ENCODE measurements around the gene USP15.
A peak's percentile ranks its signal among the peaks of the same experiment; 100 is the strongest.

The USP15 gene

DNA sequence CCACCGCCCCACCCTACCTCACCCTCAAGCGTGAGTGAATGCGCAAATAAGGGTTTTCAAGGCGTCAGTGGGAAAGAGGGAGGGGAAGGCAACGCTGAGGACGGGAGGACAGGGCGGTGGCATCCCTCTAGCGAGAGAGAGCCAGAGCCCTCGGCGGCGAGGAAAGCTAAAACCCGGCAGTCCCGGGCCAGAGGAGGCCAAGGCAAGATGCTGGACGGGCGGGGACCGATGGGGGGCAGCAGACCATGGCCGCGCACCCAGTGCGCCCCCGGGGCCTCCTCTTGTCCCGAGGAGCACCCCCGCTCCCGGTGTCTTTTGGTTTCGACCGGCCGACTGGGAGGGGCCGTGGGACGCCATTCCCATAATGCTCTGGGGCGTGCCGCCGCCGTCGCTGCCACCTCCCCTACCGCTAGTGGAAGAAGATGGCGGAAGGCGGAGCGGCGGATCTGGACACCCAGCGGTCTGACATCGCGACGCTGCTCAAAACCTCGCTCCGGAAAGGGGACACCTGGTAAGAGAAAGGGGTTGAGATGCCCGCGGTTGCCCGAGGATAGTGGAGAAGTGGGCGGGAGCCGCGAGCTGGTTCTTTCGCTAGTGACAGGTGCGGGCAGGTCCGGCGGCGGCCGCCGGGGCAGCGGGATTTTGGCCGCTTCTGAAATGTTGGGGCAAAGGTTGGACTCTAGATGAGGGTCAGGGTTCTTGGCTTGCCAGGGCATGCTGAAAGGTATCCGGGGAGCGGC lies at the start of gene USP15 (continued):
- TF ChIP-seq GLI4 (tag by site-specific recombination; IDR thresholded peaks at IDR 0.05) (peak; percentile 64; the same call in 1 of the 2 replicates), ZNF529 (tag by site-specific recombination; IDR thresholded peaks at IDR 0.05; ENCODE audit: insufficient replicate concordance) (no peak), MYNN (tag by site-specific recombination; IDR thresholded peaks at IDR 0.05; ENCODE audit: borderline replicate concordance) (0 out of 2 replicates have a peak, but pooled peaks have one; percentile 46), ZNF514 (tag by site-specific recombination; IDR thresholded peaks at IDR 0.05) (no peak), ZNF341 (tag by site-specific recombination; IDR thresholded peaks at IDR 0.05; ENCODE audit: low read depth) (peak; percentile 65), ZNF211 (tag by site-specific recombination; IDR thresholded peaks at IDR 0.05; ENCODE audit: low read depth) (no peak), GLIS1 (tag by site-specific recombination; IDR thresholded peaks at IDR 0.05) (peak; percentile 67), ZIC2 (tag by site-specific recombination; IDR thresholded peaks at IDR 0.05) (peak; percentile 31; the same call in 1 of the 2 replicates), ZNF658 (tag by site-specific recombination; IDR thresholded peaks at IDR 0.05) (no peak), ZSCAN23 (tag by site-specific recombination; IDR thresholded peaks at IDR 0.05) (peak; percentile 83; the same call in 1 of the 2 replicates), ZNF555 (tag by site-specific recombination; conservative IDR thresholded peaks at IDR 0.05) (no peak), PRDM1 (tag by site-specific recombination; IDR thresholded peaks at IDR 0.05) (peak; percentile 22; the same call in 1 of the 2 replicates), ZNF155 (tag by site-specific recombination; IDR thresholded peaks at IDR 0.05) (no peak), ZNF629 (tag by site-specific recombination; IDR thresholded peaks at IDR 0.05) (peak; percentile 86), ZNF473 (tag by site-specific recombination; IDR thresholded peaks at IDR 0.05) (no peak), MEIS1 (CRISPR knock-in tag; IDR thresholded peaks at IDR 0.05; ENCODE audit: borderline replicate concordance) (no peak), ZNF132 (tag by site-specific recombination; IDR thresholded peaks at IDR 0.05; ENCODE audit: borderline replicate concordance) (no peak), ZNF416 (tag by site-specific recombination; IDR thresholded peaks at IDR 0.05) (no peak), EGR2 (tag by site-specific recombination; IDR thresholded peaks at IDR 0.05; ENCODE audit: low read depth) (peak; percentile 83), KLF9 (tag by site-specific recombination; IDR thresholded peaks at IDR 0.05; ENCODE audit: low read depth) (peak; percentile 70; the same call in 1 of the 2 replicates), OSR2 (tag by site-specific recombination; IDR thresholded peaks at IDR 0.05) (no peak)
- TF ChIP-seq, protein P1, sequence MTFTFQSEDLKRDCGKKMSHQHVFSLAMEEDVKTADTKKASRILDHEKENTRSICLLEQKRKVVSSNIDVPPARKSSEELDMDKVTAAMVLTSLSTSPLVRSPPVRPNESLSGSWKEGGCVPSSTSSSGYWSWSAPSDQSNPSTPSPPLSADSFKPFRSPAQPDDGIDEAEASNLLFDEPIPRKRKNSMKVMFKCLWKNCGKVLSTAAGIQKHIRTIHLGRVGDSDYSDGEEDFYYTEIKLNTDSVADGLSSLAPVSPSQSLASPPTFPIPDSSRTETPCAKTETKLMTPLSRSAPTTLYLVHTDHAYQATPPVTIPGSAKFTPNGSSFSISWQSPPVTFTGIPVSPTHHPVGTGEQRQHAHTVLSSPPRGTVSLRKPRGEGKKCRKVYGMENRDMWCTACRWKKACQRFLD (tag by site-specific recombination; IDR thresholded peaks at IDR 0.05), result no peak
- TF ChIP-seq, protein P2, sequence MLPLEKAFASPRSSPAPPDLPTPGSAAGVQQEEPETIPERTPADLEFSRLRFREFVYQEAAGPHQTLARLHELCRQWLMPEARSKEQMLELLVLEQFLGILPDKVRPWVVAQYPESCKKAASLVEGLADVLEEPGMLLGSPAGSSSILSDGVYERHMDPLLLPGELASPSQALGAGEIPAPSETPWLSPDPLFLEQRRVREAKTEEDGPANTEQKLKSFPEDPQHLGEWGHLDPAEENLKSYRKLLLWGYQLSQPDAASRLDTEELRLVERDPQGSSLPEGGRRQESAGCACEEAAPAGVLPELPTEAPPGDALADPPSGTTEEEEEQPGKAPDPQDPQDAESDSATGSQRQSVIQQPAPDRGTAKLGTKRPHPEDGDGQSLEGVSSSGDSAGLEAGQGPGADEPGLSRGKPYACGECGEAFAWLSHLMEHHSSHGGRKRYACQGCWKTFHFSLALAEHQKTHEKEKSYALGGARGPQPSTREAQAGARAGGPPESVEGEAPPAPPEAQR (tag by site-specific recombination; IDR thresholded peaks at IDR 0.05), result no peak
- TF ChIP-seq, protein P3, sequence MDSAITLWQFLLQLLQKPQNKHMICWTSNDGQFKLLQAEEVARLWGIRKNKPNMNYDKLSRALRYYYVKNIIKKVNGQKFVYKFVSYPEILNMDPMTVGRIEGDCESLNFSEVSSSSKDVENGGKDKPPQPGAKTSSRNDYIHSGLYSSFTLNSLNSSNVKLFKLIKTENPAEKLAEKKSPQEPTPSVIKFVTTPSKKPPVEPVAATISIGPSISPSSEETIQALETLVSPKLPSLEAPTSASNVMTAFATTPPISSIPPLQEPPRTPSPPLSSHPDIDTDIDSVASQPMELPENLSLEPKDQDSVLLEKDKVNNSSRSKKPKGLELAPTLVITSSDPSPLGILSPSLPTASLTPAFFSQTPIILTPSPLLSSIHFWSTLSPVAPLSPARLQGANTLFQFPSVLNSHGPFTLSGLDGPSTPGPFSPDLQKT (IDR thresholded peaks at IDR 0.05; ENCODE audit: borderline replicate concordance, low read depth, low read length), result no peak
- TF ChIP-seq, protein P4, sequence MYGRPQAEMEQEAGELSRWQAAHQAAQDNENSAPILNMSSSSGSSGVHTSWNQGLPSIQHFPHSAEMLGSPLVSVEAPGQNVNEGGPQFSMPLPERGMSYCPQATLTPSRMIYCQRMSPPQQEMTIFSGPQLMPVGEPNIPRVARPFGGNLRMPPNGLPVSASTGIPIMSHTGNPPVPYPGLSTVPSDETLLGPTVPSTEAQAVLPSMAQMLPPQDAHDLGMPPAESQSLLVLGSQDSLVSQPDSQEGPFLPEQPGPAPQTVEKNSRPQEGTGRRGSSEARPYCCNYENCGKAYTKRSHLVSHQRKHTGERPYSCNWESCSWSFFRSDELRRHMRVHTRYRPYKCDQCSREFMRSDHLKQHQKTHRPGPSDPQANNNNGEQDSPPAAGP (tag by site-specific recombination; IDR thresholded peaks at IDR 0.05), result peak; percentile 84
- TF ChIP-seq, protein P5, sequence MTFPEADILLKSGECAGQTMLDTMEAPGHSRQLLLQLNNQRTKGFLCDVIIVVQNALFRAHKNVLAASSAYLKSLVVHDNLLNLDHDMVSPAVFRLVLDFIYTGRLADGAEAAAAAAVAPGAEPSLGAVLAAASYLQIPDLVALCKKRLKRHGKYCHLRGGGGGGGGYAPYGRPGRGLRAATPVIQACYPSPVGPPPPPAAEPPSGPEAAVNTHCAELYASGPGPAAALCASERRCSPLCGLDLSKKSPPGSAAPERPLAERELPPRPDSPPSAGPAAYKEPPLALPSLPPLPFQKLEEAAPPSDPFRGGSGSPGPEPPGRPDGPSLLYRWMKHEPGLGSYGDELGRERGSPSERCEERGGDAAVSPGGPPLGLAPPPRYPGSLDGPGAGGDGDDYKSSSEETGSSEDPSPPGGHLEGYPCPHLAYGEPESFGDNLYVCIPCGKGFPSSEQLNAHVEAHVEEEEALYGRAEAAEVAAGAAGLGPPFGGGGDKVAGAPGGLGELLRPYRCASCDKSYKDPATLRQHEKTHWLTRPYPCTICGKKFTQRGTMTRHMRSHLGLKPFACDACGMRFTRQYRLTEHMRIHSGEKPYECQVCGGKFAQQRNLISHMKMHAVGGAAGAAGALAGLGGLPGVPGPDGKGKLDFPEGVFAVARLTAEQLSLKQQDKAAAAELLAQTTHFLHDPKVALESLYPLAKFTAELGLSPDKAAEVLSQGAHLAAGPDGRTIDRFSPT (tag by site-specific recombination; IDR thresholded peaks at IDR 0.05), result peak; percentile 78
- TF ChIP-seq, protein P6, sequence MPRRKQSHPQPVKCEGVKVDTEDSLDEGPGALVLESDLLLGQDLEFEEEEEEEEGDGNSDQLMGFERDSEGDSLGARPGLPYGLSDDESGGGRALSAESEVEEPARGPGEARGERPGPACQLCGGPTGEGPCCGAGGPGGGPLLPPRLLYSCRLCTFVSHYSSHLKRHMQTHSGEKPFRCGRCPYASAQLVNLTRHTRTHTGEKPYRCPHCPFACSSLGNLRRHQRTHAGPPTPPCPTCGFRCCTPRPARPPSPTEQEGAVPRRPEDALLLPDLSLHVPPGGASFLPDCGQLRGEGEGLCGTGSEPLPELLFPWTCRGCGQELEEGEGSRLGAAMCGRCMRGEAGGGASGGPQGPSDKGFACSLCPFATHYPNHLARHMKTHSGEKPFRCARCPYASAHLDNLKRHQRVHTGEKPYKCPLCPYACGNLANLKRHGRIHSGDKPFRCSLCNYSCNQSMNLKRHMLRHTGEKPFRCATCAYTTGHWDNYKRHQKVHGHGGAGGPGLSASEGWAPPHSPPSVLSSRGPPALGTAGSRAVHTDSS (tag by site-specific recombination; IDR thresholded peaks at IDR 0.05), result no peak; the same call in 1 of the 2 replicates
- TF ChIP-seq, protein P7, sequence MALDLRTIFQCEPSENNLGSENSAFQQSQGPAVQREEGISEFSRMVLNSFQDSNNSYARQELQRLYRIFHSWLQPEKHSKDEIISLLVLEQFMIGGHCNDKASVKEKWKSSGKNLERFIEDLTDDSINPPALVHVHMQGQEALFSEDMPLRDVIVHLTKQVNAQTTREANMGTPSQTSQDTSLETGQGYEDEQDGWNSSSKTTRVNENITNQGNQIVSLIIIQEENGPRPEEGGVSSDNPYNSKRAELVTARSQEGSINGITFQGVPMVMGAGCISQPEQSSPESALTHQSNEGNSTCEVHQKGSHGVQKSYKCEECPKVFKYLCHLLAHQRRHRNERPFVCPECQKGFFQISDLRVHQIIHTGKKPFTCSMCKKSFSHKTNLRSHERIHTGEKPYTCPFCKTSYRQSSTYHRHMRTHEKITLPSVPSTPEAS (tag by site-specific recombination; IDR thresholded peaks at IDR 0.05), result peak; percentile 61; the same call in 1 of the 2 replicates
